NCI-H1694 (cell line): ENCODE results near the gene NRXN3.
A peak's percentile ranks its signal among the peaks of the same experiment; 100 is the strongest.

Source experiments
- DNase-seq: peaks from one replicate; lab custom pipeline; 2025; lab: John Stamatoyannopoulos, UW

NRXN3 gene

GRCh38 chr14:78242086-78242485 is 71.9 kb downstream of the NRXN3 start:
- no peak for DNase-seq

GRCh38 chr14:78243187-78243586 is 73.0 kb downstream of the NRXN3 start:
- no peak for DNase-seq

- DNase-seq, result no peak
These were observed 75.1 kb downstream of the NRXN3 start for GRCh38 chr14:78245238-78245637.

- DNase-seq, result no peak
These were observed 78.4 kb downstream of the NRXN3 start for GRCh38 chr14:78248501-78249090.

- DNase-seq, result no peak
These were observed 81.1 kb downstream of the NRXN3 start for GRCh38 chr14:78251308-78251707.

- no peak for DNase-seq
These were observed 83.8 kb downstream of the NRXN3 start for GRCh38 chr14:78253986-78254385.

GRCh38 chr14:78254911-78255461 is 84.8 kb downstream of the NRXN3 start:
- DNase-seq, result no peak

GRCh38 chr14:78259831-78260230 is 89.7 kb downstream of the NRXN3 start:
- no peak for DNase-seq

GRCh38 chr14:78278464-78279250 is 108.5 kb downstream of the NRXN3 start:
- no peak for DNase-seq

- no peak for DNase-seq
These were observed 112.3 kb downstream of the NRXN3 start for GRCh38 chr14:78282437-78282836.

GRCh38 chr14:78286210-78286609 is 116.0 kb downstream of the NRXN3 start:
- no peak for DNase-seq

- no peak for DNase-seq
These were observed 121.8 kb downstream of the NRXN3 start for GRCh38 chr14:78292003-78292402.

GRCh38 chr14:78297858-78298257 is 127.7 kb downstream of the NRXN3 start:
- DNase-seq, result no peak

- DNase-seq, result no peak
These were observed 128.1 kb downstream of the NRXN3 start for GRCh38 chr14:78298298-78298697.

- DNase-seq, result no peak
These were observed 132.7 kb downstream of the NRXN3 start for GRCh38 chr14:78302841-78303240.

GRCh38 chr14:78307671-78308070 is 137.5 kb downstream of the NRXN3 start:
- DNase-seq, result peak; percentile 99

GRCh38 chr14:78308079-78308478 is 137.9 kb downstream of the NRXN3 start:
- peak; percentile 97 for DNase-seq

- no peak for DNase-seq
These were observed 140.1 kb downstream of the NRXN3 start for GRCh38 chr14:78310272-78310671.

GRCh38 chr14:78313499-78313898 is 143.3 kb downstream of the NRXN3 start:
- no peak for DNase-seq

- DNase-seq, result no peak
These were observed 144.3 kb downstream of the NRXN3 start for GRCh38 chr14:78314484-78314883.

GRCh38 chr14:78316052-78316451 is 145.9 kb downstream of the NRXN3 start:
- DNase-seq, result no peak

- no peak for DNase-seq
These were observed 146.6 kb downstream of the NRXN3 start for GRCh38 chr14:78316786-78317185.

GRCh38 chr14:78319406-78319805 is 149.2 kb downstream of the NRXN3 start:
- DNase-seq, result no peak
